Natural killer cell (primary cell): ENCODE measurements around the gene CA5B. TPM values are rescaled to one million over a fixed set of nuclear protein-coding genes. Genes with fewer than 3 reads are reported as not detected.

Source experiments
- ATAC-seq, 3 donors: fragments of 150-1000 bp in 2 of 3; fragments of 200-7000 bp in 1 of 3; cut with Tn5 transposase; 1 replicate in 1 of 3; 2 replicates in 2 of 3; pipeline ENCODE4 v1.10.0; 2021; ENCODE audit warnings: mild to moderate bottlenecking in 2 of 3, moderate library complexity in 2 of 3
- DNase-seq, 2 donors: peaks; one replicate each; pipeline versions ENCODE4 v3.0.0 to v3.0.0-alpha.2; 2013 to 2021; ENCODE audit warnings: mixed read lengths in 1 of 2
- H3K27ac ChIP-seq: one replicate; pipeline ENCODE4 v1.5.1; 2013; ENCODE audit warnings: mild to moderate bottlenecking, low read length
- H3K27me3 ChIP-seq: one replicate; pipeline ENCODE4 v1.6.1; 2013; ENCODE audit warnings: low read length; ENCODE audit not compliant: control insufficient read depth, insufficient read depth
- H3K36me3 ChIP-seq: one replicate; pipeline ENCODE4 v1.6.1; 2013; ENCODE audit warnings: low read length; ENCODE audit not compliant: control insufficient read depth, insufficient read depth
- H3K4me1 ChIP-seq: one replicate; pipeline ENCODE4 v1.6.1; 2013; ENCODE audit warnings: low read length; ENCODE audit not compliant: control insufficient read depth, insufficient read depth
- H3K4me3 ChIP-seq: one replicate; pipeline ENCODE4 v1.5.1; 2013; ENCODE audit warnings: low read length
- H3K9me3 ChIP-seq: one replicate; pipeline ENCODE4 v1.6.1; 2013; ENCODE audit warnings: low read length; ENCODE audit not compliant: control insufficient read depth, insufficient read depth
- H3K27ac Mint-ChIP-seq, 2 donors: one replicate each; pipeline ENCODE4 v1.8.0; 2022; ENCODE audit warnings: mild to moderate bottlenecking in 2 of 2, mixed read lengths in 2 of 2, moderate library complexity in 1 of 2
- H3K27me3 Mint-ChIP-seq, 2 donors: one replicate each; pipeline ENCODE4 v1.8.0; 2022; ENCODE audit warnings: low read depth in 2 of 2, mixed read lengths in 2 of 2
- H3K36me3 Mint-ChIP-seq: one replicate; pipeline ENCODE4 v1.8.0; 2022; ENCODE audit warnings: mixed read lengths
- H3K4me1 Mint-ChIP-seq, 2 donors: one replicate each; pipeline ENCODE4 v1.8.0; 2022; ENCODE audit warnings: mixed read lengths in 2 of 2
- H3K4me3 Mint-ChIP-seq: one replicate; pipeline ENCODE4 v1.8.0; 2022; ENCODE audit warnings: mild to moderate bottlenecking, moderate library complexity, mixed read lengths
- H3K9me3 Mint-ChIP-seq, 2 donors: one replicate each; pipeline ENCODE4 v1.8.0; 2022; ENCODE audit warnings: mixed read lengths in 2 of 2
- WGBS: methylation state at CpG from one replicate; pipeline ENCODE4 v1.1.7; 2013; ENCODE audit warnings: missing lambda C conversion rate; ENCODE audit not compliant: insufficient coverage; 5-methylcytosine and 5-hydroxymethylcytosine counted together
- intact Hi-C: fragments of 100-400 bp; cut with micrococcal nuclease; formaldehyde crosslinking; loops from one replicate; pipeline ENCODE4 v1.14.2; 2022
- total RNA-seq, 4 donors: library from RNA; stranded (reverse); fragments of 120-200 nt in 1 of 4; gene quantifications; one replicate each; pipeline versions ENCODE4 v1.2.3 to v1.2.4, GENCODE V29; 2013 to 2022
- TF ChIP-seq, protein P1 (sequence below): fragments of 200-600 bp; IDR thresholded peaks from one replicate; pipeline ENCODE4 v1.8.0; 2022; ENCODE audit warnings: antibody characterized with exemption

CA5B gene
- total RNA-seq, 3 donors from 2014 or later (not counting 1 experiment from before 2014, with no cell fraction given) = 56.3 to 111 (median 80.5) TPM

DNA sequence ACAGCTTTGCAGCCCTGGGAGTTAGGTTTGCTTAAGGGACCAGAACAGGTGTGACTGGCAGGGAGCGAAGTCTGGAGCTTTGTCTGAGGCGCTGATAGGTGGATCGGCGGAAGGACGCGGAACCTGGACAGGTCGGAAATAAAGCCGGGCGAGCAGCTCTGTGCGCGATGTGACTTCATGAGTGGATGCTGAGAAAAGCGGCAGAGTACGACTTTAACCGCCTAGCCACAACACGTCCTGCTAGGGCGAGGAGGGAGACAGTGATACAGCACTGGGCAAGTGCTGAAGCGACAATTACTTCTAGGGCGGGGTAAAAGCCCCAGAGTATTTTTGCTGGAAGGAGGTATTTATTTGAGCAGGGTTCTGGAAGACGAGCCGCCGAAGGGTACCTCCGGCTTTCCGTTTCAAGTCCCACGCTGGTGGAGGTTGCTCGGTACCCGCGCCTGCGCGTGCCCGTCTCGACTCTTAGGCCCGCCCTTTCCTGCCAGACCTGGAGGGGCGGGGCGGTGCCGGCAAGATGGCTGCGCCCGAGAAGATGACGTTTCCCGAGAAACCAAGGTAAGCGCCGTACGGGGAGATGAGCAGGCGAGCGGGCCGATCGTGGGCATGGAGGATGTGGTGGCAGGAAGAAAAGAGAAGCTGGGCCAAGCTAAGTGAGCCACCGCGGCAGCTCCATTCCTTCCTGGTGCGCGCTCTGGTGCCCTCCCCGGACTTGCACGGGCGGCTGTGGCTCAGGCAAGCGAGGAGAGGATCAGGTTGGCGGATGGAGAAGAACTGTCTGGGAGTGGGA, 52.1 kb downstream of the CA5B start, which contains the start of gene ZRSR2:
TSS of gene ZRSR2 (plus strand) at position 506 of the 790 bp plus-strand sequence. CDS start at position 518, 12 bp downstream.
- H3K27me3 Mint-ChIP-seq = no peaks in the 10 kb centered on the region
- Histone ChIP-seq H3K4me1 (peaks cover 21% of the 10 kb centered on the region), H3K36me3 (peaks cover 7% of the 10 kb centered on the region), H3K9me3 (no peaks in the 10 kb centered on the region), H3K4me3 (peak within 1 kb of the TSS; percentile 59), H3K27ac (peak within 1 kb of the TSS; percentile 84), H3K27me3 (no peaks in the 10 kb centered on the region)
- H3K36me3 Mint-ChIP-seq = peaks cover under 1% of the 10 kb centered on the region
- ATAC-seq = peak; percentile 92 to 97 (median 92)
- TF ChIP-seq, protein P1, sequence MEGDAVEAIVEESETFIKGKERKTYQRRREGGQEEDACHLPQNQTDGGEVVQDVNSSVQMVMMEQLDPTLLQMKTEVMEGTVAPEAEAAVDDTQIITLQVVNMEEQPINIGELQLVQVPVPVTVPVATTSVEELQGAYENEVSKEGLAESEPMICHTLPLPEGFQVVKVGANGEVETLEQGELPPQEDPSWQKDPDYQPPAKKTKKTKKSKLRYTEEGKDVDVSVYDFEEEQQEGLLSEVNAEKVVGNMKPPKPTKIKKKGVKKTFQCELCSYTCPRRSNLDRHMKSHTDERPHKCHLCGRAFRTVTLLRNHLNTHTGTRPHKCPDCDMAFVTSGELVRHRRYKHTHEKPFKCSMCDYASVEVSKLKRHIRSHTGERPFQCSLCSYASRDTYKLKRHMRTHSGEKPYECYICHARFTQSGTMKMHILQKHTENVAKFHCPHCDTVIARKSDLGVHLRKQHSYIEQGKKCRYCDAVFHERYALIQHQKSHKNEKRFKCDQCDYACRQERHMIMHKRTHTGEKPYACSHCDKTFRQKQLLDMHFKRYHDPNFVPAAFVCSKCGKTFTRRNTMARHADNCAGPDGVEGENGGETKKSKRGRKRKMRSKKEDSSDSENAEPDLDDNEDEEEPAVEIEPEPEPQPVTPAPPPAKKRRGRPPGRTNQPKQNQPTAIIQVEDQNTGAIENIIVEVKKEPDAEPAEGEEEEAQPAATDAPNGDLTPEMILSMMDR = no peak
- intact Hi-C loops = loop anchor here (1.0 to 2.0 kb wide), 3 partner anchors 65 to 115 kb away; no protein-coding TSS in a partner anchor
- peaks cover 16 to 17% of the 10 kb centered on the region in 2 donors for H3K4me1 Mint-ChIP-seq
- no peak within 1 kb of the TSS for H3K4me3 Mint-ChIP-seq
- WGBS = 0% methylated on average over 51 of the region's 55 CpGs
- no peak within 1 kb of the TSS for H3K27ac Mint-ChIP-seq
- H3K9me3 Mint-ChIP-seq = no peaks in the 10 kb centered on the region
- DNase-seq = peak; percentile 78 to 92

DNA sequence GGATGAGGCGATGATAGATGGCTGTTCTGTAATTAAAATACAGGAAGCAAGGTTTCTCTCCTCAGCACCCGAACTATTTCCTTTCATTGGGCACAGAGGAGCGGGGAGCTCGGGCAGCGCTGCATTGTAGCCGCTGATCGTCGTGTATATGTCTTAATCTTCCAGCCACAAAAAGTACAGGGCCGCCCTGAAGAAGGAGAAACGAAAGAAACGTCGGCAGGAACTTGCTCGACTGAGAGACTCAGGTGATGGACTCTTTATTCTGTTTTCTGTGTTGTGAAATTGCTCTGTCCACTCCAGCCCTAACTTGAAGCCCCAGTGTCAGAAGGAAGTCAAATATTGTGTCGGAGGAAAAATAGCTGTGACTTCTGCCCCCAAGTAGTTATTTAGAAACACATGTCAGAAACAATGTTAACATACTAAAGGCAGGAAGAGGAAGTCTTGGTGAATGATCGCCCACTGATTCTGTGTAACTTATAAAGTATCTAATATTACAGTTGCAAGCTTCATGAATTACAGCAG, 52.8 kb downstream of the CA5B start:
- Mint-ChIP-seq H3K27ac (no peak overlapping the region), H3K27me3 (no peaks in the 10 kb centered on the region), H3K4me3 (no peak overlapping the region), H3K9me3 (no peaks in the 10 kb centered on the region), H3K4me1 (peaks cover 22% of the 10 kb centered on the region in 2 donors), H3K36me3 (peaks cover 1% of the 10 kb centered on the region)
- Histone ChIP-seq H3K4me3 (peak overlapping the region; percentile 59), H3K4me1 (peaks cover 21% of the 10 kb centered on the region), H3K36me3 (peaks cover 3% of the 10 kb centered on the region), H3K27me3 (no peaks in the 10 kb centered on the region), H3K27ac (peak overlapping the region; percentile 84), H3K9me3 (no peaks in the 10 kb centered on the region)
- peak in 2 of 3 donors; percentile 38 to 40 for ATAC-seq
- 0% methylated on average over 13 of the region's 15 CpGs for WGBS
- peak in 1 of 2 donors; percentile 36 for DNase-seq
- intact Hi-C loops = loop anchor here (1.0 to 2.0 kb wide), 3 partner anchors 64 to 116 kb away; no protein-coding TSS in a partner anchor
- TF ChIP-seq, protein P1 = no peak

DNA sequence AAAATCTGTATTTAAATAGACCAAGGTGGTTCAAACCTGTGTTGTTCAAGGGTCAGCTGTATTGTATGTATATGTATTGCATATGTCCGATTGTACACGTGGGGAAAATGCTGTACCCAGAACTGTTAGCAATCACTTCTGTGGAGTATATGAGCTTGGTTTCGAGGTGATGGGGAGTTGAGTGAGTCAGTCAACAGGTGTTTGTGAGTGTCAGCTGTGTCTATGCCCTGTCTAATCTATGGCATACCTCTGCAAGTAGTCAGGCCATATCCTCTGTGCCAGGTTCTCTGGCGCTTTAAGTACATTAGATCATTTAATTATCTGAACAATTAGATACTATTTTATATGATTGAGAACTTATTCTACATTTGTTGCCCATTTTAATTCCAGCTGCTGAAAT, 59.6 kb downstream of the CA5B start:
- H3K27ac Mint-ChIP-seq = no peak overlapping the region
- intact Hi-C loops = no loop called here
- TF ChIP-seq, protein P1 = no peak

More for the DNA sequence above, 59.6 kb downstream of the CA5B start:
- DNase-seq (no peak), ATAC-seq (no peak)
- H3K4me1 ChIP-seq = peaks cover 4% of the 10 kb centered on the region
- Mint-ChIP-seq H3K36me3 (peaks cover 5% of the 10 kb centered on the region), H3K4me1 (peaks cover 29 to 46% of the 10 kb centered on the region in 2 donors), H3K4me3 (no peak overlapping the region), H3K9me3 (no peaks in the 10 kb centered on the region), H3K27me3 (no peaks in the 10 kb centered on the region)
- H3K36me3 ChIP-seq = peaks cover 14% of the 10 kb centered on the region
- no peaks in the 10 kb centered on the region for H3K27me3 ChIP-seq
- H3K27ac ChIP-seq = no peak overlapping the region
- no peaks in the 10 kb centered on the region for H3K9me3 ChIP-seq
- no peak overlapping the region for H3K4me3 ChIP-seq
- WGBS = 93% methylated on average over 3 of the region's 4 CpGs
